AG09319 (cell line): Measurements from ENCODE around the gene TP53AIP1.

Source experiments
- DNase-seq: peaks from one replicate; pipeline ENCODE4 v3.0.0-alpha.2; 2010; ENCODE audit warnings: low read depth; ENCODE audit errors: extremely low read depth
- CTCF ChIP-seq: IDR thresholded peaks from 2 replicates; pipeline ENCODE4 v1.5.1; 2011; ENCODE audit warnings: low read depth, mild to moderate bottlenecking, inconsistent platforms, low read length, moderate library complexity

Gene TP53AIP1

DNA sequence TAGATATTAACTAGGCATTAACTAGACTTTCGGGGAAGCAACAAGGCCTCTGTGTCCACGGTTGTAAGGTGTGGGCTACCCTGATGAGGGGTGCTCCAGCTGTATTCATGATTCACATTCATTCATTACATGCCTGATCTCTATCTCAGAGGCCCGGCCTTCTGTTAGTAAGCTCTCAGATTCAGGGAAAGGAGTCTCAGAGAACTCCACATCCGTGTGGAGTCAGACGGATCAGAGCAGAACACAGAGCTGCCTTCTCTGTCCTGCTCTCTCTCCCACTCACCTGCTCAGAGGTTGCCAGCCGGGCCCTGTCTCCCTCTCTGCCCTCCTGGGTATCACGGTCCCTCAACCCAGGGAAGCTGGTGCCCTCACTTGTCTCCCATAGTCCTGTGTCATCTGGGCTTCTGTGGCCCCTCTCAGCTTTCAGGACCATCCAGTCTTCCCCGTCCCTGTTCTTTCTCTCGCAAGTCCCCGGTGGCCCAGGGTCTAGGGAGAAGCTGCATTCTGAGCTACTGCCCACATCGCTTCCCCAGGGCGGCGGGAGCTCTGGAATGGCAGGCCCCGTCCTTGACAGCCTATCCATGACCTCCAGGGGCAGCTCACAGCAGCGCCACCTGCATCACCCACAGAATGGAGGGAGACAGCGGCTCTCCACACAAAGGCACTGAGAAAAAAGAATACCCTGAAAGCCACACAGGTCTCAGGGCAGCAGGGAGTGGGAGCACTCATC lies 4.3 kb downstream of the TP53AIP1 start:
- DNase-seq, result no peak
- no peak for TF ChIP-seq CTCF

- DNase-seq, result no peak
- TF ChIP-seq CTCF, result no peak
Observed at GRCh38 chr11:128937480-128937879, 5.2 kb downstream of the TP53AIP1 start.

- no peak for DNase-seq
- TF ChIP-seq CTCF, result no peak
Observed at GRCh38 chr11:128936606-128937251, 5.9 kb downstream of the TP53AIP1 start.

DNA sequence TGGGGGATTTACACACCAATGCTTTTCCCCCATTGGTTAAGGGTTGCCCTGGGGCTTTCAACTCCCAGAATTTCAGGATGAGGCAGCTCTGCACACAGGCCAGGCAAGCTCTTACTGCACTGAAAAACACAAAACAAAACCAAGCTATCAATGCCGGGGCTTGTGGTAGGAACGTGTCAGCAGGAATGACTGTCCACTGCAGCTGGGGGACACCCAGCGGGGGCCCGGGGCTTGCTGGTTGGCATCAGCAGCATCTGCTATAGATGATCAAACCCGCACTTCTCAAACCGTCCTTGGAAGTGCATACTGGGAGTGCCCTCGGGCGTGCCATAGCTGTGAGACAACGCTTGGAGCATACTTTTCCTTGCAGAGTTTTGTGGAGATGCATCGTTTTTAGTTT lies 7.7 kb downstream of the TP53AIP1 start:
- no peak for DNase-seq
- no peak for TF ChIP-seq CTCF

DNA sequence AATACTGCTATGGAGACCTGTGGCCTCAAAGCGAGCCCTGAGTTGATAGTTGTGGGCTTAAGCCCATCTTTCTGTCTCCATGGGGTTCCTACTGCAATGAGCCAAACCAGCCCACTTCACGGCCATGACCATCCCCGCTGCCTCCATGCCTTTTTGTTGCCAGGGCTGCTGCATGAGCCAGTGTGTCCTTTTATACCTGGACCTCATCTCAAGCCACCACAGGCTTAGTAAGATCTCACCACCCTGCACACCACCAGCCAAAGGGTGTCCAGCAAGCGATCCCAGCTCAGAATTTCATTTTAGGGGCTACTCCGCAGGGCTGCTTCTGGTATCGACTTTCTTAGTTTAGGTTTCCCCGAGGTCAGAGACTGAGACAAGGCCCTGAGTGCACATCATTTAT lies 8.3 kb downstream of the TP53AIP1 start:
- DNase-seq, result no peak
- no peak for TF ChIP-seq CTCF

- no peak for TF ChIP-seq CTCF
- DNase-seq, result no peak
Observed at GRCh38 chr11:128933481-128934178, 9.0 kb downstream of the TP53AIP1 start.

DNA sequence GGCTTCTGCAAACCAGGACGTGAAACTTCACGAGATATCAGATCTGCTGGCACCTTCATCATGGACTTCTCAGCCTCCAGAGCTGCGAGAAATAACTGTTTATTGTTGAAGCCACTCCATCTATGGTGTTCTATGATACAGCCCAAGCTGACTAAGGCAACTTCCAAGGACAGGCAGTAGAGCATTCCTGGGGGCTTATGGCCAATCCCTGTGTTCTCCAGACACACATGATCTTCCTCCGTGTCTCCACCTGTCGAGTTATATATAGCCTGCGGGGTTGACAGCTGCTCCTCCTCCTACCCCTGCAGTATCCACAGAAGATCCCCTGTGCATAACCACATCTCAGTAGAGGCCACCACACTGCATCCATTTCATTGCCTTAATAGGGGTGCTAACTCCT lies 11.0 kb downstream of the TP53AIP1 start:
- no peak for TF ChIP-seq CTCF
- DNase-seq, result no peak
